ENCODE measurements around the gene ADCY2.
"Not testable (repeated sequence)": the region's sequence is repeated elsewhere in the genome, so short reads cannot be mapped to it uniquely, and the experiment has no call there.

The ADCY2 gene

DNA sequence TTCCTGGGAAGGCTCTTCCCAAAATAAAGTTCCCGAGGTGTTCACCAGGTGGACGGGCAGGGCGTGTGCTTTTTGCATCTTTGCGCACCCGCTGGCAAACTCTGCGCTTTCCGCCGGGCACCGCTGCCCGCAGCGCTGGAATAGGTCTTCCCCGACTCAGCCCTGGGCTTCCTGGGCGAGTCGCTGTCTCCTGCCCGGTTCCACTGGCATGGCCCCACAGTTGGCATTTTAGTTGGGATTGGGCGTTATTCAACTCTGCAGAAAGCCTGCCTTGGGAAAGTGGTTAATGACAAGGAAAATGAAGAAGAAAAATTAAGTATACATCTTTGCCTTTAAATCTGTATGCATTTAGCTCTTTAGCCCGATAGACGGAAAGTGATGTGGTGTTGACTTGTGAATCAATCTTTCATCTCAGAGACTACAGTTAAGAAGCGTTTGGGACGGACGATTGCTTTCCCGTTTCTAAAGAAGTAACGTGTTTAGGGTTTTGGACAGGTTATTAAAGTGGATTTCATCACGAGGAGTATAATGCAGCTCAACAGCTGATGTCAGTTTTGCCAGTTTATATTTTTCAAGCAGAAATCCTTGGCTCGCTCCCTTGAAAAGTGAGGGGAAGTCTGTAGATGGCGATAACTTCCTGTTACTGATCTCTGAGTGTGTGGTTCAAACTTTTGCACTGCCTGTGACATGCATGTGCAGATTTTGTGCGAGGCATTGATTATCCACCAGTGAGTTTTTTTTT lies 946 bp downstream of the ADCY2 start:
- FAIRE-seq: no peak

DNA sequence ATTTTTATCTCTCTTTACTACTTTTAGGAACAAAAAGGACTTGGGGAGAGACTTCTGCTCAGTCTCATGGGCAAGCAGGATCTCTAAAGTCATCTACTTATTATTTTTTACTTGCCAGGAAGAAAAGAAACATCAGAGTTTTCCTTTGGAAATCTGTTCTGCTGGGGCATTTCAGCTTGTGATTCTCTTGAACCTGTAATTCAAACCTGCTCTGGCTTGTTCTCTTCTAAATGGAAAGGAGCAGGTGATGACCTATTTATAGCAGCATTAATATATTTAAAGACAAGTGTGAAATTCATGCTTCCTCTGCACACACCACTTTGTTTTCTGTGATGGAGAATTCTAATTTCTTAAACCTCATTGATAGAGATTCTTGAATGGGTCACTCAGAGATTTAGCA lies 2.0 kb downstream of the ADCY2 start:
- FAIRE-seq: no peak

DNA sequence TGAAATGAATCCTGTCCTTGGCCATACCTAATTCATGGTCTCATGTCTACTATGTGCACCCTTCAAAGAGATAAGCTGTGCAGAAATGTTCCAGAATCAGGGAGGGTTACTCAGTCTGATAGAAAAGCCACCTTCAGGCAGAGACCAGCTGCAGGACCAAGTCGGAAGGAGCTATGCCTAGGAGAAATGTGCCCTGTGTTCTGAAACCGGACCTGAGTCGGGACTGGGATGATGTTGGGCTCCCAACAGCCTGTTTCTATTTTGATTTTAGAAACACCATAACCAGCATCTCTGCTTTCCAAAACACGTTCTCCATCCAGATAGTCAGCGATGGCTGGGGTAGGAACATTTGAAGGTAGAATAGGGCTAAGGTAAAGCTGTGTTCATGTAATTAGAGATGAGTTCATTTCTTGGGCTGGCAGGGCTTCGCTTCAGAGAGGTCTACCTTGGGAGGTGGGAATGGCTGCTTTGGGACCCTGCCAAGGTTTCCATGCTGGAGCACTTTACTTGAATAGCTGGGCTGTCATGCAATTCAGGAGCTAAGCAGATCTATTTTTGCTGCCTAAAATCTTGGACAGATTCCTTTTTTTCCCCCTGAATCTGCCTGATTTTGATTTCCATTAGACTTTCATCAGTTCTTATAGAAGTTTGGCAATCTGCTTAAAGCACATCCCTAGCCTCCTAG lies 2.8 kb downstream of the ADCY2 start:
- no peak for FAIRE-seq

GRCh38 chr5:7405277-7405676 lies 9.3 kb downstream of the ADCY2 start:
- no peak for FAIRE-seq

- FAIRE-seq: no peak
These were observed 15.1 kb downstream of the ADCY2 start for GRCh38 chr5:7410936-7411511.

DNA sequence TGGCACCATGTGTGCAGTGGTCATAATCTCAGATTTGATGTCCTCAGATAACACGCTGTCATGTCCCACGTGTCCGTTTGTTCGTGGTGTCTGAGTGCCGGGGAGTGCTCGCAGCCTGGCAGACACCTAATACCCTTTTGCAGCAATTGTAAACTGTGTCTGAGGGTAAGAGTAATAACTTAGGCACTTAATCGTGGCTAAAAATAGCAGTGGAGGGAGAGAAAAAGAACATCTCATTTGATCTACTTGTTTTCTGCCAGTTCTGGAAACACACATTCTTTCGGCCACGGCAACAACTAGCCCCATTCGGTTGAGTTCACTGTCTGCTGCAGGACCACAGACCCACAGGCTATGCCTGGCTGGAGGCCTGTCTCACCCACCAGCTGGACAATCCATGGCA lies 16.5 kb downstream of the ADCY2 start:
- FAIRE-seq: no peak

GRCh38 chr5:7415123-7415522 lies 19.2 kb downstream of the ADCY2 start:
- FAIRE-seq: no peak

DNA sequence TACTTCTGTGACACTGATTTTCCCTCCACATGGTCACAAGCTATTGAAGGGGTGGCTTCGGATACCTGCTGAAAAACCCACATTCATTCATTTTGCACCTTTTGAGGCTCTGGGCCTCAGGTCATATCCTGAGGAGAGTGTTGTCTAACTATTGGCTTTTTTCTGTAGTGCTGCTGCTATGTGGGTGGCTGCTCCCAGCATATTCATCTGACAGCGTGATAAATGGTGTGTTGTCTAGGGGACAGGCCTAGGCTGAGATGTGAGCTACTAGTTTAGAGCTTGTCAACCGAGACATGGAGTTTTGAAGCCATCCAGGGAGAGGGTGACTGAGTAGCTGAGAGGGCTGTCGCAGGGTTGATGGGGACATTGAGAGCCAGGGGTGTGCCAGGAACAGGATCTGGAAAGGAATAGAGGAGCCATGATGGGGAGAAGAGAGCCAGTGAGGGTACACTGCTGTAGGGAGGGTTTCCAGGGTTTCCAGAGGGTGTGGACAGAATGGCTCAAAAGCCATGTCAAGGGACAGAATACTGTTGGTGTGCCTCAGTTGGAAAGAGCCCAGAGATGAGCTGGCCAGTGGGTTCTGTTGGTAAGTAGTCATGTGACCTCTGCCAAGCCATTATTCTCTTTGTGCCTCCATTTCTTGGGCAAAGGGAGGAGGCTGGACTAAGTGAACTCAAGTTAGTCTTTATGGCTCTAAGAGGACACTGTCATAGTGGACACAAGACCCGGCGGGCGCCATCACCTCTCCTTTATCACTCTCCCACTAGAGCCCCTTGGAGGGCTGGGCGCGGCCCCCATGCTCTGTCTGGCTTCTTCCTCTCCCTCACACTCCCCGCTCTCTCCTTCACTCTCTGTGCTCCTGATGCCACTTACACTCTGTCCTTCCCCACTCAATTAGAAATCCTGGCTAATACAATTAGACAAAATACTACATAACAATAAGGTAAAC lies 19.9 kb downstream of the ADCY2 start:
- FAIRE-seq: no peak

DNA sequence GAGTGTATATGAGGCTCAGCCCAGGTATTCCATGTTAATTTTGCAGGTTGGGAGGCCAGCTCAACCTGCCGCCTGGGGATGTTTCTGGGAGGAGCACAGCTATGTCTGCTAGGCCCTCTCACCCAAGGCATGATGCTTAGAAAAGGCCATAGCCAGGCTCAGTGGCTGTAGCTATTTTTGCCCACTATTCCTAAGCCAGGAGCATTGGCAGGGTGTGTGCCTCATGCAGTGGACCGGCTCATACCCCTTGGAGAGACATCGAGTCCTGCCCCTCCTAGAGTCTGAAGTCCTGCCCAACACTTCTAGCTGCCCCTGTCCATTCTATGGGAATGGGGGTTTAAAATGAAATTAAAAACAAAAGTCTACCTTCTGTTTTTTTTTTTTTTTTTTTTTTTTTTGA lies 22.3 kb downstream of the ADCY2 start:
- no peak for FAIRE-seq

DNA sequence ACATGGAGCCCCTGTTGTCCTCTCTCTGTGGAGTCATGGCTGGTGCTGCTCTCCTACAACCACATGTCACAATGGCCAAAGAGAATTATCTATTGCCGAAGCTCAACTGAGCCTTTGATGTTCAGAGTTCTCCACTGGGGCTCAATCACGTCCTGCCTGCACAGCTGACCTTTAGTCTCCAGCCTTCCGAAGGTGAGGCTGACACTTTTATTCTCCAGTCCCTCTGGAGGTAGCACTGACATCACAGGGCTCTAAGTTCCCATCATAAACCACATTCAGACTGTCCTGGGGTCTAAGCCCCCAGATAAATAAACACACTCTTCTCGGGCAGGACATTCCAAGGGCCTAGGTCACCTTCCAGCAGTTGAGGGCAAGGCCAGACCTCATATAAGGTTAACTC lies 23.4 kb downstream of the ADCY2 start:
- FAIRE-seq: no peak

DNA sequence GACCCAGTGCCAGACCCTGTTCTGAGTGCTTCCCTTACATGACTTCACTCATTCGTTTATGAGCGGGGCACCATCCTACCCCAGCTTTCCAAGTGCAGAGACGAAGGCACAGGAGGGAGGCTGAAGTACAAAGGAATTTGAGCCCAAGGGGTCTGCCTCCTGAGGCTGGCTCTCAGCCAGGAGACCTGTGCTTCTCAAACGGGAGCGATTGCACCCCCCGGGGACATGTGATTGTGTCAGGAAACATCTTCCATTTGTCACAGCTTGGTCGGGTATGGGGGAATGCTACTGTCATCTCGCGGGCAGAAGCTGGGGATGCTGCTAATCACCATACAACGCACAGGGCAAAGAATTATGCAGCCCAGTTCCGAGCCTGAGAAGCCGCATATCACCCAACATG lies 23.9 kb downstream of the ADCY2 start:
- FAIRE-seq: no peak

DNA sequence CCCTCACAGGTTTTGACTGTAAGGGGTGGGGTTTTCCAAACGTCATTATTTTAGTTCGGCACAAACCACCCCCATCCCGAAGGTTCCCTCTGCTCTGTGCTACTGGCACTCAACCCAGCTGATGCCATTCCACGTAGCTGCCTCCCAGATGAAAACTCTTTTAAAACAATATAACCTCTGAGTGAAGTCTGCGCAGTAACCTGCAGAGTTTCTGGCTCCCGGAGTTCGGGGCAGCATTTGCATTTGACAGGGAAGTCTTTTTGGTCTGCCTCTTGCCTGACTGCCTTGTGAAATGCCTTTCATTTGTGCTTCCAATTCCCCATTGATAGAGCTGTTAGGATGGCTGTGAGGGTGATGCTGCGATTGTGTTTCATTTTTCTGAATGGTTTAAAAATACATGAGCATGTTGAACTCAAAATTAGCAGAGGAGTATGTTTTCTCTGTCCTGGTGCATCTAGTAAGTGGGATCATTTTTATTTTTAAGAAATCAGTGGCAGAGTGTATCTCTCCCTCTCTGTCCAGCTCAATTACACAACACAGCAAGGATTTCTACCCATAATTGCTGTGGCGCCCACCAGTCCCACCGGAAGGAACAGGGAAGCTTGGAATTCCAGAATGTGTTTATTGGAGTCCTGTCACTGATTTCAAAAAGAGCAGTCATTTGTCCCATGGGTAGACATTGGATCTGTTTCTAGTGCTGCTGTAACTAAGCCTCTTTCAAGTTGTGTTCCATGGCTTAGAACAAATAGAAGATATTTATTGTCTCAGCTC lies 24.8 kb downstream of the ADCY2 start:
- no peak for FAIRE-seq

DNA sequence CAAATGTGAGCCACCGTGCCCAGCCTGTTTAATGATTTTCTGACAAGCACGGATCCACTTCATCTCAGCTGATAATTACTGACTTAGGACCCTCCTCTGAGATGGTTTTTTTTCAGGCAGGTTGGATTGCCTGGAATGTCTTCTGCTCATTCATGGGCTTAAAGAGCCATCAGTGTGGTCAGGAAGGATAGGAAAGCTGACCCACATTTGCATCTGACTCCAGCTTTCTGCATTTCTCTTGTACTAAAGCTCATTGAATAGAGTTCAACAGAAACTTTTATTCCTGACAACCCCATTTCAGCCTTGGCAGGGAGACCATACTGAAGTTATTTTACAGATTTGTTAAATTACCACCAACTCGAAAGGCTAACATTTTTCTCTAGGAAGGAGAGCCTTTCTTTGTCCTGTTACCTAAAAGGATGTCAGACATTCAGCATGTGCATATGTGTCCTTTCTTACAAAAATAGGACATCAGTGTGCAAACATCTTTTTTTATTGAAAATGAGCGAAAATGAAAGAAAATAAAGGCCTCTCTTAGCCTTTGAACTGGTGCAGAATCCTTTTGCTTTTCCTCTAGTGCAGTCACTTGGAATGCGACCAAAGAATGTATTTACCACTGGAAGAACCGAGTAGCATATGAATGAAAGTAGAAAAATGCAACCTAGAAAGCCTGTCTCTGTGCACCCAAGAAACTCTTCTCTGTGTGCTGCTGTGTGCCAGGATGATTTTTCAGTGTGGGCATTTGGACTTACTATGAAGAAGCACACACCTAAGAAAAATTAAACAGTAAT lies 26.6 kb downstream of the ADCY2 start:
- FAIRE-seq: no peak

DNA sequence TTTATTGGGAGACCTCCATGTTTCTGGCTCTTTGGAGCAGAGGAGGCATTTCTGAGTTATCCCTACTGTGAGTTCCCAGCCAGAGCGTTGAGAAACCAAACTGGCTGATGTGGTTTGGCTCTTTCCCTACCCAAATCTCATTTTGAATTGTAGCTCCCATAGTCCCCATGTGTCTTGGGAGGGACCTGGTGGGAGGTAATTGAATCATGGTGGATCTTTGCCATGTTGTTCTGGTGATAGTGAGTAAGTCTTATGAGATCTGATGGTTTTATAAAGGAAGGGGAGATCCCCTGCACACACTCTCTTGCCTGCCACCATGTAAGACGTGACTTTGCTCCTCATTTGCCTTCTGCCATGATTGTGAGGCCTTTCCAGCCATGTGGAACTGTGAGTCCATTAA lies 27.3 kb downstream of the ADCY2 start:
- FAIRE-seq: not testable (repeated sequence)

DNA sequence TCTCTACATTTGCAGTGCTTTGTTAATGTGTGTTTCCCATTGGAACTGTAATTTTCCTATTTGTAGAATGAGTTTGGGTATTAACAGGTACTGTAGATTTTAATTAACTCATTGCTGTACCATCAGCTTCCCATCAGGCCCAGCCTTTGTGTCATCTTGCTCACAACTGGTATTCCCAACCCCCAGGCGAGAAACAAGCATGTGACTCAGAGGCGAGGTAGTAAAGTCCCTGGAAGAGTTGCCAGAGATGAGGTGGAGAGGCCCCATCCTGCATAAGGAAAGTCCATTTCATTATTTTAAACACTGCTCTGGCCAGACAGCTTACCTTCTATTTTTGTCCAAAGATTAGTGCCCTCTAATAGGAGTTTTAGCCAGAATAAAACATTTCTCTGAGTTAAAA lies 29.9 kb downstream of the ADCY2 start:
- no peak for FAIRE-seq

DNA sequence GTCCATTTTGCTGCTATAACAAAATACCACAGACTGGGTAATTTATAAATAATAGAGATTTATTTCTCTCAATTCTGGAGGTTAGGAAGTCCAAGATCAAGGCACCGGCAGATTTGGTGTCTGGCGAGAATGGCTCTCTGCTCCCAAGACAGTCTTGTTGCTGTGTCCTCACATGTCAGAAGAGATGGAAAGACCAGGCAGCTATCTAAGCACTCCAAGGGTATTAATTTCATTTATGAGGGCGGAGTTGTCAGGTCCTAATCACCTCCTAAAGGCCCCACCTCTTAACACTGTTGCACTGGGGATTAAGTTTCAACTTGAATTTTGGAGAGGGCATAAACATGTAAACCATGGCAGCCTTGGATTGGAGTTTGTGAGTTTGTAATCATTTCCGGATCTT lies 30.3 kb downstream of the ADCY2 start:
- FAIRE-seq: no peak

DNA sequence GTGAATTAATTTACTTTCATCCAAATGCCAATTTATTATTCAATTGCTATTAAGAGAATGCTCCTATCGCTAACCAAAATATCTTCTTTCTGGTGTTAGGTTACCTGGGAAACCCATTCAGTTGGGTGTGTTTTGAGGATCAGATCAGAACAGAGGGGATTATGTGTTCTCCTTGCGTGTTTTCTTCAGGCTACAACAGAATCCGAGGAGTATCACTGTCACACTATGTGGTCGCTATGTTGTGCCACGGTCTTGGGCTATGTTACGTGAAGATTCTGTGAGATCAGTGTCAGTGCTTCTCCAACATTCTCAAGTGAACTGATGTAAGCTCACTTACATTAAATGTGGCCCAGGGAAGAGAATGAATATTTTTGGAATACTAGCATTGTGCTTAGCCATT lies 39.0 kb downstream of the ADCY2 start:
- FAIRE-seq: no peak

- FAIRE-seq: no peak
These were observed 39.6 kb downstream of the ADCY2 start for GRCh38 chr5:7435503-7435902.

- FAIRE-seq: no peak
These were observed 40.6 kb downstream of the ADCY2 start for GRCh38 chr5:7436521-7436920.

DNA sequence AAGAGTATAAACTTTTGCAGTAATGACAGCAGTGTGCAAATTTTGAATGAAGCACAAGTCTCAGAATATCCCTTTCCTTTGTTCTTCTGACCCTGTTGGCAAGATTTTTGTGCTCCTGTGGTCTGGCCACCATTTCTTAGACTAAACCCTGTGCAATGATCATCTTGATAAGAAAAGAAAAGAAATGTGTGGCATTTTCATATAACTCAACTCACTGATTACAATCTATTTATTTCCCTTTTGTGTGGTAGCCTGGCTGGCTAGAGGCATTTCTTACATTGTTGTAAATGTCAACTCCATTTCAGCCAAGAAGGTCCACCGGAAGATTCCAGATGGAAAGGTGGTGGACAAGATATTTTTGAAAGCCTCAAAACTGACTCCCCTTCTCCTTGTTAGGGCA lies 41.9 kb downstream of the ADCY2 start:
- FAIRE-seq: no peak

DNA sequence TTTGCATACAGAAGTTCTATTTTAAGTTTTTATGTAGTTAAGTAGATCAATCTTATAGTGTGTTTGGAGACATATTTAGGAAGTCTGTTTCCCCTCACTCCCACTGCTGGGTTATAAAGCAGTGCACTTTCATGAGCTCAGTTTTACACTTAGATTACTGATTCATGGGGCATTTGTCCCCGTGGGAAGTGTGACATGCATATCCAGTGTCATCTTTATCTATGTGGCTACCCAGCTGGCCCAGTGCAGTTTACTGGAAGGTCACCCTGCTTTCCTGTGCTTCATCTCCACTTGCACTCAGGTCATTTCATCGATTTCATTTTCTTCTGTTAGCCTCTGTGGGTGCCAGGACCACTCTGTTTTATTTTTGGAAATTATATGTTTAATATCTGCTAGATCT lies 49.1 kb downstream of the ADCY2 start:
- no peak for FAIRE-seq

- FAIRE-seq: no peak
These were observed 49.9 kb downstream of the ADCY2 start for GRCh38 chr5:7445831-7446230.

Data from TTC549 (cell line).